Measurements from ENCODE around the gene MYCN. TPM values are rescaled to one million over a fixed set of nuclear protein-coding genes. Genes with fewer than 3 reads are reported as not detected.

Gene MYCN
- polyA plus RNA-seq, 1 experiment, result not detected

GRCh38 chr2:15955232-15955988 lies 15.1 kb downstream of the MYCN start:
- no peak for DNase-seq (ENCODE audit: low read depth, low spot score)
- no peak overlapping the region for H3K27ac ChIP-seq (ENCODE audit: low read depth, low read length)
- peaks cover 39% of the 10 kb centered on the region for H3K9me3 ChIP-seq (ENCODE audit: control insufficient read depth, insufficient read depth, low read length)
- TF ChIP-seq CTCF (IDR thresholded peaks at IDR 0.05; ENCODE audit: low read depth, low read length), result no peak
- no peak overlapping the region for H3K4me3 ChIP-seq (ENCODE audit: low read depth, low read length)
- POLR2A ChIA-PET, result no interaction called here
- CTCF ChIA-PET, result no interaction called here
- H3K27me3 ChIP-seq (ENCODE audit: control insufficient read depth, insufficient read depth, low read length), result no peaks in the 10 kb centered on the region

DNA sequence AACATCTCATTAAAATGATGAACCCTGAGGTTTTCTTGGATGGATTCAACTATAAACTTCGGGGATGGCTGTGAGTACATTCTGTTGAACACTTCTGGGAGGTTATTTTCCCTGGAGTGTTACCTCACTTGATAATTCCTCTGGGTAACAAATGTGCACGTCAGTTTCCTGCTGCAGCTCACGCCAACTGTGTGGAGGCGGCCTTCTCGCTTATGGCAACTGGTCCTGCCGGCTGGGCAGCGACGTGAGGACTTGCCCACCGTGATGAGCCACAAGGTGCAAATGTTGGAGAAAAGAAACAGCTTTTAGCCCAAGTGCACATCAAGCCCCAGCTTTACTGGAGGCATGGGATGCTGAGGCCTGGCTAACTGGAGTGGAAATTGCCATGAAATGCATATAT lies 15.9 kb downstream of the MYCN start:
- TF ChIP-seq CTCF (IDR thresholded peaks at IDR 0.05; ENCODE audit: low read depth, low read length), result no peak
- H3K27ac ChIP-seq (ENCODE audit: low read depth, low read length), result no peak overlapping the region
- POLR2A ChIA-PET, result no interaction called here
- DNase-seq (ENCODE audit: low read depth, low spot score), result no peak
- H3K4me3 ChIP-seq (ENCODE audit: low read depth, low read length), result no peak overlapping the region
- H3K9me3 ChIP-seq (ENCODE audit: control insufficient read depth, insufficient read depth, low read length), result peaks cover 33% of the 10 kb centered on the region
- H3K27me3 ChIP-seq (ENCODE audit: control insufficient read depth, insufficient read depth, low read length), result no peaks in the 10 kb centered on the region
- CTCF ChIA-PET, result no interaction called here

- ChIA-PET CTCF (no interaction called here), POLR2A (no interaction called here)
- Histone ChIP-seq H3K4me3 (ENCODE audit: low read depth, low read length) (no peak overlapping the region), H3K9me3 (ENCODE audit: control insufficient read depth, insufficient read depth, low read length) (peaks cover 33% of the 10 kb centered on the region), H3K27me3 (ENCODE audit: control insufficient read depth, insufficient read depth, low read length) (no peaks in the 10 kb centered on the region), H3K27ac (ENCODE audit: low read depth, low read length) (no peak overlapping the region)
- TF ChIP-seq CTCF (IDR thresholded peaks at IDR 0.05; ENCODE audit: low read depth, low read length), result no peak
- no peak for DNase-seq (ENCODE audit: low read depth, low spot score)
Measured at GRCh38 chr2:15956751-15957736, 16.7 kb downstream of the MYCN start.

GRCh38 chr2:15957881-15958713 lies 17.7 kb downstream of the MYCN start:
- Histone ChIP-seq H3K27me3 (ENCODE audit: control insufficient read depth, insufficient read depth, low read length) (no peaks in the 10 kb centered on the region), H3K4me3 (ENCODE audit: low read depth, low read length) (no peak overlapping the region), H3K27ac (ENCODE audit: low read depth, low read length) (no peak overlapping the region), H3K9me3 (ENCODE audit: control insufficient read depth, insufficient read depth, low read length) (peaks cover 29% of the 10 kb centered on the region)
- DNase-seq (ENCODE audit: low read depth, low spot score), result no peak
- CTCF ChIA-PET, result no interaction called here
- POLR2A ChIA-PET, result no interaction called here
- no peak for TF ChIP-seq CTCF (IDR thresholded peaks at IDR 0.05; ENCODE audit: low read depth, low read length)
